HepG2 (cell line): ENCODE data around the gene TDRD10. TPM values are rescaled to one million over a fixed set of nuclear protein-coding genes. Genes with fewer than 3 reads are reported as not detected.
A peak's percentile ranks its signal among the peaks of the same experiment; 100 is the strongest.

ENCODE experiments used
- ATAC-seq: fragments of 200-7000 bp; cut with Tn5 transposase; 3 replicates; pipeline ENCODE4 v1.9.1; 2020; ENCODE audit warnings: mild to moderate bottlenecking, moderate library complexity
- BruUV-seq: library from RNA; stranded (reverse); fragments of 400-500 nt; replicated peaks from 2 replicates; lab custom pipeline; 2021; lab: Mats Ljungman, UMichigan
- CTCF ChIA-PET: fragments of 300-600 bp; formaldehyde crosslinking; extraction: SDS; loops from one replicate; lab custom pipeline; 2021; ENCODE audit warnings: low total read pairs, inconsistent platforms, low intra/inter-chr PET ratio; lab: Yijun Ruan, JAX
- POLR2A ChIA-PET: fragments of 350-600 bp; sonication (Branson Sonifier 250); formaldehyde crosslinking; loops from one replicate; lab custom pipeline; 2020; ENCODE audit warnings: antibody characterized with exemption, inconsistent platforms; lab: Yijun Ruan, JAX
- DNase-seq: peaks from one replicate; pipeline ENCODE4 v3.0.0-alpha.2; 2015; ENCODE audit warnings: low spot score
- FAIRE-seq: peaks from 3 replicates; lab custom pipeline; 2011; peaks lifted over from hg19 to GRCh38; lab: Jason Lieb, UNC
- H2AFZ ChIP-seq: one replicate; pipeline ENCODE4 v1.6.1; 2011; ENCODE audit warnings: low read length, inconsistent platforms
- H3K27ac ChIP-seq: fragments of 300-600 bp; 3 replicates; pipeline ENCODE4 v1.8.0; 2011; ENCODE audit warnings: mixed run types, mild to moderate bottlenecking, mixed read lengths, low read length, inconsistent platforms; ENCODE audit not compliant: insufficient read depth; ENCODE audit errors: extremely low read length
- H3K27me3 ChIP-seq, 2 experiments: fragments of 200-600 bp in 1 of 2; 2 replicates in 1 of 2; 3 replicates in 1 of 2; pipeline versions ENCODE4 v1.6.0 to v1.8.0; 2011; ENCODE audit warnings: low read length in 2 of 2, mild to moderate bottlenecking in 2 of 2, moderate library complexity in 2 of 2, inconsistent platforms in 1 of 2; ENCODE audit not compliant: insufficient read depth in 2 of 2, control insufficient read depth in 1 of 2
- H3K36me3 ChIP-seq, 2 experiments: fragments of 200-600 bp in 1 of 2; replicated peaks in 1 of 2; 2 replicates in 1 of 2; 3 replicates in 1 of 2; pipeline versions ENCODE4 v1.5.1 to v1.8.0; 2011; ENCODE audit warnings: low read length in 2 of 2, inconsistent platforms in 1 of 2; ENCODE audit not compliant: insufficient read depth in 2 of 2, control insufficient read depth in 1 of 2
- H3K4me1 ChIP-seq: 2 replicates; pipeline ENCODE4 v1.5.1; 2012; ENCODE audit warnings: low read length, inconsistent platforms; ENCODE audit not compliant: insufficient read depth
- H3K4me2 ChIP-seq: 2 replicates; pipeline ENCODE4 v1.6.0; 2011; ENCODE audit warnings: low read depth, low read length, inconsistent platforms
- H3K4me3 ChIP-seq, 3 experiments: fragments of 200-600 bp in 1 of 3; sonication (generic), shearing (Covaris generic) in 1 of 3; replicated peaks in 1 of 3; 2 replicates each; pipeline ENCODE4 v1.5.1; 2011 to 2016; ENCODE audit warnings: low read length in 3 of 3, inconsistent platforms in 2 of 3, low read depth in 2 of 3, mild to moderate bottlenecking in 2 of 3, control low read depth in 1 of 3, mixed read lengths in 1 of 3; ENCODE audit not compliant: insufficient read depth in 1 of 3
- H3K79me2 ChIP-seq: one replicate; pipeline ENCODE4 v1.6.1; 2011; ENCODE audit warnings: low read length, inconsistent platforms; ENCODE audit not compliant: insufficient read depth
- H3K9ac ChIP-seq: 2 replicates; pipeline ENCODE4 v1.6.0; 2011; ENCODE audit warnings: mild to moderate bottlenecking, low read depth, low read length, inconsistent platforms; ENCODE audit not compliant: insufficient read depth
- H3K9me3 ChIP-seq: 2 replicates; pipeline ENCODE4 v1.5.1; 2012; ENCODE audit warnings: mild to moderate bottlenecking, low read length
- H4K20me1 ChIP-seq: 2 replicates; pipeline ENCODE4 v1.6.0; 2011; ENCODE audit warnings: inconsistent platforms, mild to moderate bottlenecking, low read length, moderate library complexity; ENCODE audit not compliant: insufficient read depth
- HIVEP1 ChIP-seq: sonication (generic); formaldehyde crosslinking; IDR thresholded peaks from 2 replicates; pipeline ENCODE4 v1.4.0; 2020; ENCODE audit warnings: mild to moderate bottlenecking, missing genetic modification reagents
- KDM5A ChIP-seq: fragments of 200-600 bp; sonication (generic); IDR thresholded peaks from 2 replicates; pipeline ENCODE4 v1.7.0; 2018; ENCODE audit warnings: antibody characterized with exemption, mild to moderate bottlenecking, low read length, borderline replicate concordance
- POLR2G ChIP-seq: fragments of 200-400 bp; formaldehyde crosslinking; IDR thresholded peaks from 2 replicates; pipeline ENCODE4 v1.6.1; 2018; ENCODE audit warnings: mild to moderate bottlenecking, low read depth, low read length, moderate library complexity
- SRSF9 ChIP-seq: fragments of 200-400 bp; formaldehyde crosslinking; IDR thresholded peaks from 2 replicates; pipeline ENCODE4 v1.6.1; 2018; ENCODE audit warnings: borderline replicate concordance, mild to moderate bottlenecking, low read depth, low read length; ENCODE audit not compliant: insufficient read depth, poor library complexity, severe bottlenecking
- TEAD3 ChIP-seq: optimal IDR thresholded peaks from 2 replicates; pipeline ENCODE3; 2016; ENCODE audit warnings: borderline replicate concordance
- ZFX ChIP-seq: sonication (generic); formaldehyde crosslinking; IDR thresholded peaks from 2 replicates; pipeline ENCODE4 v1.4.0; 2020; ENCODE audit warnings: mild to moderate bottlenecking, low read depth, missing genetic modification reagents, moderate library complexity
- ZNF670 ChIP-seq: sonication (generic); formaldehyde crosslinking; IDR thresholded peaks from 2 replicates; pipeline ENCODE4 v1.8.0; 2022; ENCODE audit warnings: mild to moderate bottlenecking, missing genetic modification reagents, borderline replicate concordance
- ZNF709 ChIP-seq: sonication (generic); formaldehyde crosslinking; IDR thresholded peaks from 2 replicates; pipeline ENCODE4 v1.5.0; 2020; ENCODE audit warnings: mild to moderate bottlenecking, missing genetic modification reagents
- ZNF780A ChIP-seq: sonication (generic); formaldehyde crosslinking; IDR thresholded peaks from 2 replicates; pipeline ENCODE4 v1.8.0; 2022; ENCODE audit warnings: mild to moderate bottlenecking, missing genetic modification reagents, moderate library complexity
- WGBS: methylation state at CpG from one replicate; pipeline ENCODE4 v1.1.6; 2017; ENCODE audit warnings: low lambda C conversion rate; 5-methylcytosine and 5-hydroxymethylcytosine counted together
- in situ Hi-C: cut with HindIII; loops from 2 replicates; pipeline ENCODE4 v1.10.0; 2017; ENCODE audit warnings: low pct_unique_long_range_greater_than_20kb; ENCODE audit not compliant: extremely low pct_ligation_motif_present
- intact Hi-C: fragments of 100-400 bp; cut with micrococcal nuclease; formaldehyde crosslinking; loops from one replicate; pipeline ENCODE4 v1.10.0; 2022; ENCODE audit not compliant: unreplicated experiment
- polyA plus RNA-seq, 8 experiments: library from polyadenylated mRNA; depleted of rRNA in 3 of 8; stranded (reverse) in 7 of 8; unstranded in 1 of 8; fragments of >200 nt; fragmentation: Illumina TruSeq in 4 of 8; extraction: Trizol in 4 of 8; gene quantifications; 2 replicates each; pipeline versions ENCODE4 v1.2.1 to v1.2.3, GENCODE V29; 2011 to 2016; ENCODE audit warnings: low read depth in 4 of 8, missing spikeins in 1 of 8, mixed read lengths in 1 of 8; ENCODE audit not compliant: insufficient read depth in 1 of 8
- total RNA-seq, 5 experiments: library from RNA; depleted of rRNA; stranded (reverse); fragments of >200 nt; fragmentation: Illumina TruSeq; extraction: Trizol; gene quantifications; 2 replicates each; pipeline ENCODE4 v1.2.3, GENCODE V29; 2016; ENCODE audit warnings: low read depth in 1 of 5
- TF ChIP-seq, protein P1 (sequence below): sonication (generic); formaldehyde crosslinking; IDR thresholded peaks from 2 replicates; pipeline ENCODE4 v1.4.0; 2020; ENCODE audit warnings: missing genetic modification reagents, borderline replicate concordance
- TF ChIP-seq, protein P2 (sequence below): sonication (generic); formaldehyde crosslinking; IDR thresholded peaks from 2 replicates; pipeline ENCODE4 v1.5.0; 2020; ENCODE audit warnings: mild to moderate bottlenecking, missing genetic modification reagents, moderate library complexity

The TDRD10 gene
- total and polyA plus RNA-seq, 2 of the 13 experiments (the other 11 are each of a cell fraction or from before 2014, with no cell fraction given), result not detected

DNA sequence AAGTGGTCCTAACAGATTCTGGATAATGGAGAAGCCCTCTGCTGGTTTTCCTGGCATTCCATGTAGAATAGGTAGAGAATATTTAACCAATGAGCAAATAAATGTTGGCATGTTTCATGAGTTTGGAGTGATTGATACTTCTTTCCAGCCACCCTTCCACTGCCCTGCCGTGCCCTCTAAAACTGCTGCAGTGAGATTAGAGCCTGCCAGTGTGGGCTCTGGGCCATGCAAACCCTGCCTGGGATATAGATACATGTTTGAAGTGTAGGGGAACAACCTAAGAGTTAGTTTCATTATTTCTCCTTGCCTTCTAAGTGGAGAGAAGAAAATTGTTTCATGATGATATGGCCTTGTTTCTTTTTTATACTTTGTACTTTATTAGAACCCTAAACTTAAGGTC, 46.0 kb downstream of the TDRD10 start (continued):
- TF ChIP-seq, protein P1, sequence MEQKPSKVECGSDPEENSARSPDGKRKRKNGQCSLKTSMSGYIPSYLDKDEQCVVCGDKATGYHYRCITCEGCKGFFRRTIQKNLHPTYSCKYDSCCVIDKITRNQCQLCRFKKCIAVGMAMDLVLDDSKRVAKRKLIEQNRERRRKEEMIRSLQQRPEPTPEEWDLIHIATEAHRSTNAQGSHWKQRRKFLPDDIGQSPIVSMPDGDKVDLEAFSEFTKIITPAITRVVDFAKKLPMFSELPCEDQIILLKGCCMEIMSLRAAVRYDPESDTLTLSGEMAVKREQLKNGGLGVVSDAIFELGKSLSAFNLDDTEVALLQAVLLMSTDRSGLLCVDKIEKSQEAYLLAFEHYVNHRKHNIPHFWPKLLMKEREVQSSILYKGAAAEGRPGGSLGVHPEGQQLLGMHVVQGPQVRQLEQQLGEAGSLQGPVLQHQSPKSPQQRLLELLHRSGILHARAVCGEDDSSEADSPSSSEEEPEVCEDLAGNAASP, result no peak

DNA sequence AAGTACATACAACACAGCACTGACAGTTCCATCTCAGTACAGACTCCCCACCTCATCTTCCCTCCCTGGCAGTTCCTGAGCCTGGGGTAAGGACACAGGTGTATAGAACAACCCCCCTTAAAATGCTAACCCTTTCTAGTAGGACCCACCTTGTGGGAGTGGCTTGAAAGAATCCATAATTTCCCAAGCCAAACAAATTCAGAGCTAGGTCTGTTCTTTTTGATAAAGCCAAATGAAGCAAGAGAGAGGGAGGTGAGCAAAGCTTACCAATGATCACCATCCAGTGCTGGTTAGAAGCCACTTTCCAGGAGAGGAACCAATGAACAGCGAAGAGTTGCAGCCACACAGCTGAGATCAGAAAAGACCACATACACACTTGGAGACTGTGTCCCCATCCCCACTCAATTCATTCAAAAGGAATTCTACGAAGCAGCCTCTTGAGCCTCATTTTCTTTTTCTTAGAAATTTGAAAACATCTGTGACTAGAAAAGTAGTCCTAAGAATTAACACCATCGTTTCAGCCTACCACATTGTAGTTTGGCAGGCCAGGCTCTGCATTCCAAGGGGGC, 47.3 kb downstream of the TDRD10 start:
- peaks cover 27% of the 10 kb centered on the region for H3K4me1 ChIP-seq
- H3K4me3 ChIP-seq, result no peak overlapping the region
- no peak for FAIRE-seq
- WGBS, result 97% methylated on average over 3 of the region's 3 CpGs
- ChIA-PET POLR2A (no interaction called here), CTCF (no interaction called here)
- in situ Hi-C loops (loop anchor here (5.0 kb wide), 1 partner anchor 62 kb away; no protein-coding TSS in a partner anchor), intact Hi-C loops (no loop called here)
- H3K79me2 ChIP-seq, result no peaks in the 10 kb centered on the region
- H4K20me1 ChIP-seq, result no peaks in the 10 kb centered on the region
- no peak for ATAC-seq
- H3K4me2 ChIP-seq, result no peak overlapping the region
- H3K9ac ChIP-seq, result no peak overlapping the region
- peaks cover 27 to 54% of the 10 kb centered on the region in 2 experiments for H3K36me3 ChIP-seq
- H3K27me3 ChIP-seq, result peaks cover 0 to under 1% of the 10 kb centered on the region in 2 experiments; a peak in 1 of 5 replicates
- no peaks in the 10 kb centered on the region for H3K9me3 ChIP-seq
- no peak overlapping the region for H3K27ac ChIP-seq
- no peak for DNase-seq
- H2AFZ ChIP-seq, result no peak overlapping the region
- no TSS peak for BruUV-seq
- no peak for TF ChIP-seq ZNF709
- TF ChIP-seq POLR2G, result peak; percentile 54

DNA sequence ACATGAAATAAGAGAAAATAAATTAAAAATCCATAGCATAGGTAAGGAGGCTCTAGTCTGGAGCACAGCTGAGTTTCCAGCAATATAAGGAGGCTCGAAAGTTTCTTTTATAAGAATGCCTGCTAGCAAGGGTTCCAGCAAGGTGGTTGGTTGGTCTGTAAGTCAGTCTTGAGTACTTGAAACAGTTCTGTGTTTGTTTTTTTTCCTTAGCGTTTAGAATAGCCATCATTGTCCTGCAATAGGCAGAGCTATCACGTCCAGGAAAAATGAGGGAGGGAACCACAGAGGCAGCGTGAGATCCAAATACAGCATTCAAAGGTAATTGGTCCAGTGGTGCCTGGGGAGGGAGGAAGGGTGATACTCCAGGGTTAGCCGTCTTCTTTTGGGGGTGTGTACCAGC, 48.1 kb downstream of the TDRD10 start:
- FAIRE-seq (no peak), ATAC-seq (no peak), DNase-seq (no peak)
- Histone ChIP-seq H3K27me3 (no peaks in the 10 kb centered on the region), H3K36me3 (peaks cover 32 to 62% of the 10 kb centered on the region in 2 experiments), H3K4me3 (no peak overlapping the region), H3K9ac (no peak overlapping the region), H2AFZ (no peak overlapping the region), H3K9me3 (no peaks in the 10 kb centered on the region), H3K4me2 (no peak overlapping the region), H4K20me1 (no peaks in the 10 kb centered on the region), H3K79me2 (peaks cover under 1% of the 10 kb centered on the region), H3K4me1 (peaks cover 27% of the 10 kb centered on the region), H3K27ac (no peak overlapping the region)
- in situ Hi-C loops (no loop called here), intact Hi-C loops (no loop called here)
- ChIA-PET CTCF (no interaction called here), POLR2A (no interaction called here)
- WGBS, result 92% methylated on average over 5 of the region's 5 CpGs
- no TSS peak for BruUV-seq
- no peak for TF ChIP-seq TEAD3 (CRISPR knock-in tag)
- no peak for TF ChIP-seq ZFX (CRISPR knock-in tag)
- TF ChIP-seq SRSF9, result no peak
- no peak for TF ChIP-seq ZNF780A (CRISPR knock-in tag)
- TF ChIP-seq, protein P2, sequence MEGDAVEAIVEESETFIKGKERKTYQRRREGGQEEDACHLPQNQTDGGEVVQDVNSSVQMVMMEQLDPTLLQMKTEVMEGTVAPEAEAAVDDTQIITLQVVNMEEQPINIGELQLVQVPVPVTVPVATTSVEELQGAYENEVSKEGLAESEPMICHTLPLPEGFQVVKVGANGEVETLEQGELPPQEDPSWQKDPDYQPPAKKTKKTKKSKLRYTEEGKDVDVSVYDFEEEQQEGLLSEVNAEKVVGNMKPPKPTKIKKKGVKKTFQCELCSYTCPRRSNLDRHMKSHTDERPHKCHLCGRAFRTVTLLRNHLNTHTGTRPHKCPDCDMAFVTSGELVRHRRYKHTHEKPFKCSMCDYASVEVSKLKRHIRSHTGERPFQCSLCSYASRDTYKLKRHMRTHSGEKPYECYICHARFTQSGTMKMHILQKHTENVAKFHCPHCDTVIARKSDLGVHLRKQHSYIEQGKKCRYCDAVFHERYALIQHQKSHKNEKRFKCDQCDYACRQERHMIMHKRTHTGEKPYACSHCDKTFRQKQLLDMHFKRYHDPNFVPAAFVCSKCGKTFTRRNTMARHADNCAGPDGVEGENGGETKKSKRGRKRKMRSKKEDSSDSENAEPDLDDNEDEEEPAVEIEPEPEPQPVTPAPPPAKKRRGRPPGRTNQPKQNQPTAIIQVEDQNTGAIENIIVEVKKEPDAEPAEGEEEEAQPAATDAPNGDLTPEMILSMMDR (CRISPR knock-in tag), result no peak
- no peak for TF ChIP-seq KDM5A
- no peak for TF ChIP-seq ZNF670 (CRISPR knock-in tag)
- TF ChIP-seq HIVEP1 (CRISPR knock-in tag), result no peak
